GM15510 (cell line): Measurements from ENCODE around the gene RAP1GAP.

Experiments
- POLR2A ChIP-seq: IDR thresholded peaks from 3 replicates; pipeline ENCODE4 v1.6.1; 2011; ENCODE audit warnings: borderline replicate concordance; ENCODE audit not compliant: insufficient read length; ENCODE audit errors: extremely low read depth

Gene RAP1GAP

GRCh38 chr1:21659099-21659923, 9.8 kb downstream of the RAP1GAP start:
- TF ChIP-seq POLR2A = no peak

GRCh38 chr1:21657456-21658190, 11.5 kb downstream of the RAP1GAP start:
- no peak for TF ChIP-seq POLR2A

GRCh38 chr1:21655748-21656147, 13.4 kb downstream of the RAP1GAP start:
- TF ChIP-seq POLR2A = no peak

- no peak for TF ChIP-seq POLR2A
Observed at GRCh38 chr1:21655259-21655658, 13.9 kb downstream of the RAP1GAP start.

GRCh38 chr1:21654209-21654608, 14.9 kb downstream of the RAP1GAP start:
- TF ChIP-seq POLR2A = no peak

GRCh38 chr1:21653744-21654100, 15.4 kb downstream of the RAP1GAP start:
- no peak for TF ChIP-seq POLR2A

GRCh38 chr1:21652937-21653743, 16.0 kb downstream of the RAP1GAP start:
- TF ChIP-seq POLR2A = no peak

GRCh38 chr1:21652101-21652936, 16.8 kb downstream of the RAP1GAP start:
- TF ChIP-seq POLR2A = no peak

- no peak for TF ChIP-seq POLR2A
Observed at GRCh38 chr1:21651214-21652042, 17.7 kb downstream of the RAP1GAP start.

GRCh38 chr1:21650400-21650799, 18.8 kb downstream of the RAP1GAP start:
- no peak for TF ChIP-seq POLR2A

- no peak for TF ChIP-seq POLR2A
Observed at GRCh38 chr1:21649315-21649714, 19.8 kb downstream of the RAP1GAP start.

- TF ChIP-seq POLR2A = no peak
Observed at GRCh38 chr1:21648791-21649190, 20.4 kb downstream of the RAP1GAP start.

GRCh38 chr1:21648352-21648730, 20.8 kb downstream of the RAP1GAP start:
- no peak for TF ChIP-seq POLR2A
